HG02938 (cell line): ENCODE data around the gene YIPF7.

Experiments
- ATAC-seq: cut with Tn5 transposase; IDR thresholded peaks from one replicate; pipeline ENCODE4 v1.9.1; 2021; ENCODE audit warnings: mild to moderate bottlenecking, moderate library complexity; ENCODE audit not compliant: unreplicated experiment

Gene YIPF7

GRCh38 chr4:44629280-44629866 is 22.1 kb downstream of the YIPF7 start:
- peak; percentile 98 for ATAC-seq

- no peak for ATAC-seq
Measured at GRCh38 chr4:44623676-44624075, 27.7 kb downstream of the YIPF7 start.

- no peak for ATAC-seq
Measured at GRCh38 chr4:44616621-44617020, 34.8 kb downstream of the YIPF7 start.

DNA sequence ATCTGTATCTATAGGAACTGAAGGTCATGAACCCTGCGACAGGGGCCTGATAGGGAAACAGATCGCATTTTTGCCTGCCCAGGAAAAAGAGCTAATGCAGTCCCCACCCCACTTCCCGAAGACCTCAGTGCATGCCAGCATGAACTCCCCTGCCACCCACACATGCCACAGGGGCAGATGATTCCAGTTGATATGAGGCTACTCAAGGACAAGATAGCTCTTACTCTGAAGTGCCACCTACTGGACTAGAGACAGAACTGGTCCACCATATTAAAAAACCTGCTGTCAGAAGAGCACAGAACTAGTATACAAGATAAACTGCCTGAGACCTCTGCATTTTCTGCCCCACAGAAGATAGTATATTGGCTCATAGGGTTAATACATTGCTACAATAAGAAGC is 68.0 kb downstream of the YIPF7 start:
- no peak for ATAC-seq

GRCh38 chr4:44580231-44580630 is 71.2 kb downstream of the YIPF7 start:
- ATAC-seq = no peak

DNA sequence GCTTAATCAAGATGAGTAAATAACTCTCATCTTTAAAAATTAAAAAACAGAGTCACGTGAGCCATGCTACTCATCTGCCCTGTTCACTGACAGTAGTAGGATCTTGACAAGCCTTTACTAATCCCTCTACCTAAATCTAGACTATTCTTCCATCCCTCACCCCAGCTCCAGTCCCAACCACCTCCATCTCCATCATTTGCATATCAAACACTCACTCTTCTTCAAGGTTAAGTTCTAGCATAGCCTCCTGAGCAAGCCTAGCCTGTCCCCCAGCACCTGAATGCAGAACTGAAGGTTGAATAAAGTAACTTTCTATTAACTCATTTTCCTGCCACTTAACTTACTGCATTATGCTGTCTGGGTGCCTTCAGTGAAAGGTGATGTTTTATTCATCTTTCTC is 72.5 kb downstream of the YIPF7 start:
- no peak for ATAC-seq
